Psoas muscle (tissue), 8 donors: ENCODE results near the gene TMOD1. TPM values are rescaled to one million over a fixed set of nuclear protein-coding genes. Genes with fewer than 3 reads are reported as not detected.

Source experiments
- ATAC-seq, 4 donors: fragments of 200-7000 bp; cut with Tn5 transposase; one replicate each; pipeline ENCODE4 v1.9.1; 2020; ENCODE audit warnings: moderate library complexity in 3 of 4, mild to moderate bottlenecking in 2 of 4
- DNase-seq, 2 donors: peaks; one replicate each; pipeline ENCODE4 v3.0.0-alpha.2; 2020
- H3K27ac ChIP-seq: fragments of 200-600 bp; one replicate; pipeline ENCODE4 v1.8.0; 2022
- H3K27me3 ChIP-seq, 3 donors: fragments of 200-600 bp in 1 of 3; one replicate each; pipeline versions ENCODE4 v1.6.1 to v1.8.0; 2013 to 2022; ENCODE audit warnings: low read length in 2 of 3, mild to moderate bottlenecking in 2 of 3, moderate library complexity in 1 of 3; ENCODE audit not compliant: insufficient read depth in 3 of 3
- H3K36me3 ChIP-seq, 2 donors: fragments of 200-600 bp in 1 of 2; one replicate each; pipeline versions ENCODE4 v1.6.1 to v1.8.0; 2013 to 2022; ENCODE audit warnings: low read depth in 1 of 2, mild to moderate bottlenecking in 1 of 2, moderate library complexity in 1 of 2; ENCODE audit not compliant: insufficient read depth in 1 of 2
- H3K4me1 ChIP-seq: fragments of 200-600 bp; one replicate; pipeline ENCODE4 v1.8.0; 2022
- H3K4me3 ChIP-seq: fragments of 200-600 bp; one replicate; pipeline ENCODE4 v1.8.0; 2022; ENCODE audit warnings: mild to moderate bottlenecking
- H3K9me3 ChIP-seq: fragments of 200-600 bp; one replicate; pipeline ENCODE4 v1.8.0; 2022
- WGBS, 3 donors: extraction: QIAGEN DNeasy Blood & Tissue Kit; methylation state at CpG; one replicate each; pipeline versions ENCODE4 v1.1.6 to v1.1.7; 2013; 5-methylcytosine and 5-hydroxymethylcytosine counted together
- intact Hi-C, 2 donors: fragments of 100-400 bp; cut with DNase I; formaldehyde crosslinking; loops; one replicate each; pipeline versions ENCODE4 v1.11.0 to v1.14.2; 2022
- polyA plus RNA-seq, 3 donors: library from polyadenylated mRNA; stranded (reverse); fragments of 200-250 nt; gene quantifications; one replicate each; pipeline ENCODE4 v1.2.3, GENCODE V29; 2013
- total RNA-seq, 4 donors: library from RNA; stranded (reverse); fragmentation: NEBNext Ultra II Directional in 2 of 4; extraction: Animal tissue kit (Norgen Biotek cat#: 25700) in 2 of 4; gene quantifications; one replicate each; pipeline versions ENCODE4 v1.2.1 to v1.2.4, GENCODE V29; 2021 to 2023
- TF ChIP-seq, protein P1 (sequence below): fragments of 200-600 bp; IDR thresholded peaks from one replicate; pipeline ENCODE4 v1.8.0; 2022; ENCODE audit warnings: antibody characterized with exemption
- donor health status: healthy with polysubstance abuse.
- donor health status: DM: no; HTN: no; CAD: no; lungs with moderate emphysema.
- donor health status: Bipolar disorder and iron deficiency.
- donor health status: healthy.
- donor health status: DM: yes; HTN: yes; CAD: no.
- donor health status: DM: no; HTN: no; CAD: no.
- donor health status: DM: no; HTN: no; CAD: no.
- donor health status: DM: yes; HTN: yes; CAD: no.

The TMOD1 gene
- total and polyA plus RNA-seq, 7 donors = 65.4 to 286 (median 156) TPM

DNA sequence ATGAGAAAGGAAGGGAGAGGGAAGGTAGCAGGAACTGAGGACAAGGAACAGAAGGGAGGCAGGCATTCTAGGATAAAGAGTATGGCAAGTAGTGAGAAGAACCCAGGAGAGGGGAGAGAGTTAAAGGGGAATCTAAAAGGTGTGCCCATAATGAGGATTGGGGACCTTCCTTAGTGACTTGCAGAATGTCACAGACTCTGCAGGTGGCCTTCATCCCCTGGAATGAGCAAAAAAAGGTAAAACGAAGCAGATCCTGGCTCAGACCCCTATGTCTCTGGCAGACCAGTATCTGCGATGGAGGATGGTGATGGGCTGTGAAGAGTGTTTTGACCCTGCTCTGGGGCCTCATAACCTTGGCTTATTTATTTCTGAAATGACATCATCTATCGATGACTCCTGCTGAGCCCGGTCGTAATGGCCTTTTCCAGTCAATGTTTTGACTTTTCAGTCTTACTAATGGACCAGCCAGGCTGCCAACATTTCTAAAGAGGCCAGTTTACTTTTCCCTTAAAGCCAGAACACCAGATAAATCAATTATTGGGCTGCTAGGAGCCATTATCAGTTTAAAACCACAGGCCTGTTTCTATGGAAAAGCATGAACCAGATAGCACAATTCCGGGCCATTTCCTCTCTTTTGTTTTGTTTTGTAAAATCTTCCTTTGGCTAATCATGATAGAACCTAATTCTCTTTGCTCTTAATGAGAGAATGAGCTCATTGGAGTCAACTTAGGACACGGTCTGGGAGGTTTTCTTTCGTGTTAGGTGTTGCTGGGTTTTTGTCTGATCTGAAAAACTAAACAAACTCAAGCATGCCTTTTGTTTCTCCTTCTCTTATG is 3.1 kb downstream of the TMOD1 start:
- Histone ChIP-seq H3K27ac (peak overlapping the region; percentile 96), H3K4me3 (peak overlapping the region; percentile 83), H3K4me1 (peaks cover 55% of the 10 kb centered on the region), H3K27me3 (no peaks in the 10 kb centered on the region), H3K9me3 (no peaks in the 10 kb centered on the region), H3K36me3 (no peaks in the 10 kb centered on the region)
- TF ChIP-seq, protein P1, sequence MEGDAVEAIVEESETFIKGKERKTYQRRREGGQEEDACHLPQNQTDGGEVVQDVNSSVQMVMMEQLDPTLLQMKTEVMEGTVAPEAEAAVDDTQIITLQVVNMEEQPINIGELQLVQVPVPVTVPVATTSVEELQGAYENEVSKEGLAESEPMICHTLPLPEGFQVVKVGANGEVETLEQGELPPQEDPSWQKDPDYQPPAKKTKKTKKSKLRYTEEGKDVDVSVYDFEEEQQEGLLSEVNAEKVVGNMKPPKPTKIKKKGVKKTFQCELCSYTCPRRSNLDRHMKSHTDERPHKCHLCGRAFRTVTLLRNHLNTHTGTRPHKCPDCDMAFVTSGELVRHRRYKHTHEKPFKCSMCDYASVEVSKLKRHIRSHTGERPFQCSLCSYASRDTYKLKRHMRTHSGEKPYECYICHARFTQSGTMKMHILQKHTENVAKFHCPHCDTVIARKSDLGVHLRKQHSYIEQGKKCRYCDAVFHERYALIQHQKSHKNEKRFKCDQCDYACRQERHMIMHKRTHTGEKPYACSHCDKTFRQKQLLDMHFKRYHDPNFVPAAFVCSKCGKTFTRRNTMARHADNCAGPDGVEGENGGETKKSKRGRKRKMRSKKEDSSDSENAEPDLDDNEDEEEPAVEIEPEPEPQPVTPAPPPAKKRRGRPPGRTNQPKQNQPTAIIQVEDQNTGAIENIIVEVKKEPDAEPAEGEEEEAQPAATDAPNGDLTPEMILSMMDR = no peak
- intact Hi-C loops = loop anchor here in 1 of 2 donors (5.0 kb wide), 1 partner anchor 37 kb away; no protein-coding TSS in a partner anchor
- no peak for ATAC-seq
- no peak for DNase-seq
- WGBS, 3 donors = 35 to 63% (median 36%) methylated on average over 8 of the region's 8 CpGs

DNA sequence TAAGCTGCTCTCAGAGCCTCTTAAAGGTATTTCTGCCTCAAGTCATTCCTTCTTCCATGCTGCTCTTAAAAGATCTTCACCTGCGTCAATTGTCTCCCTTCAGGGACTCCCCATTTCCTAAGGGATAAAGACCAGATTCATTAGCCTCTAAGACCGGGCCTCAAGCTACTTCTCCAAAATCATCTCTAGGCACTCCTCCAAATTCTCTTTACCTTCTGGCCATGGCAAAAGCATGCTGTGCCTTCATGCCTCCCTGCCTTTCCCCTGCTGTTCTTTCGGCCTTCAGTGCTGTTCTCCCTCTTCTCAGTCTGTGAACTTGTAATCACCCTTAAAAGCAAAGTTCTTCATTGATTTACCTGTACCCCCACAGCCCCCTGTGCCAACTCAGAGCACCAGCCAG is 4.4 kb downstream of the TMOD1 start:
- Histone ChIP-seq H3K9me3 (no peaks in the 10 kb centered on the region), H3K27me3 (no peaks in the 10 kb centered on the region), H3K4me3 (no peak overlapping the region), H3K36me3 (no peaks in the 10 kb centered on the region), H3K27ac (peak overlapping the region; percentile 96), H3K4me1 (peaks cover 67% of the 10 kb centered on the region)
- intact Hi-C loops = no loop called here
- no peak for ATAC-seq
- no peak for DNase-seq
- WGBS, 3 donors = 75 to 93% (median 80%) methylated on average over 3 of the region's 3 CpGs
- TF ChIP-seq, protein P1 = no peak

DNA sequence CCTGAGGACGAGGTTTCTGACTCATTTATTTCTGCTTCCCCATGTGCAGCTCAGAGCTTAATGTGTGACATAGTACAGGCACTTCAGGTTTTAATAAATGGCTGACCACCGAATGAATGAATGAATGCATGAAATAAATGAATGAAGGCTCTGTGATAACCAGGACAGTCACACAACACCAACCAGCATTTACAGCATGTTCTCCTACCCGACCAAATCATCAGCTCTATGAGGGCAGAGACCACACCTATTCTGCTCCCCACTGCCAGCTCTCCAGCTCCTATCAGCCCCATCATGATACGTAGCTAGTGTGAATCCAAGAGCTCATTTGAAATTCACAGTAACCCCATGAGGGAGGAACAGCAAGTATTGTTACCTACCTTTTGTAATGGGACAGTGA is 4.8 kb downstream of the TMOD1 start:
- no peak overlapping the region for H3K4me3 ChIP-seq
- TF ChIP-seq, protein P1 = no peak
- no peak for ATAC-seq
- H3K9me3 ChIP-seq = no peaks in the 10 kb centered on the region
- H3K27me3 ChIP-seq = no peaks in the 10 kb centered on the region
- H3K4me1 ChIP-seq = peaks cover 68% of the 10 kb centered on the region
- WGBS, 3 donors = 60 to 83% (median 72%) methylated on average over 4 of the region's 4 CpGs
- peak overlapping the region; percentile 96 for H3K27ac ChIP-seq
- DNase-seq = no peak
- intact Hi-C loops = no loop called here
- no peaks in the 10 kb centered on the region for H3K36me3 ChIP-seq

DNA sequence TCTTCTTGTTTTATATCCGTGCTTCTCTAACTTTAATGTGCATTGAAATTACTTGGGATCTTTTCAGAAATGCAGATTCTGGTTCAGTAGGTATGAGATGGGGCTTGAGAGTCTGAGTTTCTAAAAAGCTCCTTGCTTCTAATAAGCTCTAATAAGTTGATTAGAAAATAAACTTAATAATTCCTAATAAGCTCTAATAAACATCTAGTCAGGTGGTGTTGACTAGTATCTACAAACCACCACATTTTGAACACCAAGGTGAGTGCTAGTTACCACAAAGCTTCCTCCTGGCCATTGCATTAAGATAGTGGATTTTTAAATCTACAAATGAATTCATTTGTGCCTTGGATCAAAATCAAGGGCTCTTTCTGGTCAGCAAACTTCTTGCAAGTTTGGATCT is 5.3 kb downstream of the TMOD1 start:
- intact Hi-C loops = no loop called here
- H3K27ac ChIP-seq = peak overlapping the region; percentile 96
- H3K36me3 ChIP-seq = peaks cover 0 to under 1% of the 10 kb centered on the region in 2 donors
- peaks cover 73% of the 10 kb centered on the region for H3K4me1 ChIP-seq
- WGBS, 3 donors = 75 to 82% (median 82%) methylated on average over 1 of the region's 1 CpG
- no peak for DNase-seq
- no peaks in the 10 kb centered on the region for H3K9me3 ChIP-seq
- H3K4me3 ChIP-seq = no peak overlapping the region
- TF ChIP-seq, protein P1 = no peak
- no peak for ATAC-seq
- no peaks in the 10 kb centered on the region for H3K27me3 ChIP-seq
